Fibroblast of pulmonary artery (primary cell): ENCODE measurements around the gene CMTM2.
"Not testable (repeated sequence)": the region's sequence is repeated elsewhere in the genome, so short reads cannot be mapped to it uniquely, and the experiment has no call there.

Source experiments
- DNase-seq: peaks from one replicate; pipeline ENCODE4 v3.0.0-alpha.2; 2010; ENCODE audit warnings: low read depth
- H3K4me3 ChIP-seq: replicated peaks from 2 replicates; pipeline ENCODE4 v1.5.1; 2011; ENCODE audit warnings: low read depth, mild to moderate bottlenecking, control low read depth, low read length, moderate library complexity
- TF ChIP-seq, protein P1 (sequence below): IDR thresholded peaks from 2 replicates; pipeline ENCODE4 v1.5.1; 2011; ENCODE audit warnings: mild to moderate bottlenecking, control low read depth, low read length, inconsistent platforms; ENCODE audit errors: missing control alignments

CMTM2 gene

DNA sequence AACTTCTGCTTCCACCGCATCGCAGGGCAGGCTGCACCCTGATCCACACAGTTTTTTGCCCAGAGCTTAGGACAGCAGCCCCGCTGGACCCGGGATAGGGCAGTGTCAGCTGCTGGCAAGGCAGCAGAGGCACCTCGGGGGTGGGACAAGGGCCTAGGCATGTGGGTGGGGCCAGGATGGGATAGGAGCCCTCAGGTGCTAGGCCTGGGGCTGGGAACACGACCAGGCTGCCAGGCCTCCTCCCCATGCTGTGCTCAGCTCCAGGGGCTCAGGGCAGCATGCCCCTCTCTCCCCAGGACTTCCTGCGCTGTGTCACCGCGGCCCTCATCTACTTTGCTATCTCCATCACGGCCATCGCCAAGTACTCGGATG lies 29.9 kb downstream of the CMTM2 start:
- no peak for DNase-seq
- TF ChIP-seq, protein P1, sequence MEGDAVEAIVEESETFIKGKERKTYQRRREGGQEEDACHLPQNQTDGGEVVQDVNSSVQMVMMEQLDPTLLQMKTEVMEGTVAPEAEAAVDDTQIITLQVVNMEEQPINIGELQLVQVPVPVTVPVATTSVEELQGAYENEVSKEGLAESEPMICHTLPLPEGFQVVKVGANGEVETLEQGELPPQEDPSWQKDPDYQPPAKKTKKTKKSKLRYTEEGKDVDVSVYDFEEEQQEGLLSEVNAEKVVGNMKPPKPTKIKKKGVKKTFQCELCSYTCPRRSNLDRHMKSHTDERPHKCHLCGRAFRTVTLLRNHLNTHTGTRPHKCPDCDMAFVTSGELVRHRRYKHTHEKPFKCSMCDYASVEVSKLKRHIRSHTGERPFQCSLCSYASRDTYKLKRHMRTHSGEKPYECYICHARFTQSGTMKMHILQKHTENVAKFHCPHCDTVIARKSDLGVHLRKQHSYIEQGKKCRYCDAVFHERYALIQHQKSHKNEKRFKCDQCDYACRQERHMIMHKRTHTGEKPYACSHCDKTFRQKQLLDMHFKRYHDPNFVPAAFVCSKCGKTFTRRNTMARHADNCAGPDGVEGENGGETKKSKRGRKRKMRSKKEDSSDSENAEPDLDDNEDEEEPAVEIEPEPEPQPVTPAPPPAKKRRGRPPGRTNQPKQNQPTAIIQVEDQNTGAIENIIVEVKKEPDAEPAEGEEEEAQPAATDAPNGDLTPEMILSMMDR, result no peak
- no peak overlapping the region for H3K4me3 ChIP-seq

- DNase-seq, result no peak
- TF ChIP-seq, protein P1, result no peak
- H3K4me3 ChIP-seq, result no peak overlapping the region
Observed at GRCh38 chr16:66610111-66610820, 31.0 kb downstream of the CMTM2 start.

DNA sequence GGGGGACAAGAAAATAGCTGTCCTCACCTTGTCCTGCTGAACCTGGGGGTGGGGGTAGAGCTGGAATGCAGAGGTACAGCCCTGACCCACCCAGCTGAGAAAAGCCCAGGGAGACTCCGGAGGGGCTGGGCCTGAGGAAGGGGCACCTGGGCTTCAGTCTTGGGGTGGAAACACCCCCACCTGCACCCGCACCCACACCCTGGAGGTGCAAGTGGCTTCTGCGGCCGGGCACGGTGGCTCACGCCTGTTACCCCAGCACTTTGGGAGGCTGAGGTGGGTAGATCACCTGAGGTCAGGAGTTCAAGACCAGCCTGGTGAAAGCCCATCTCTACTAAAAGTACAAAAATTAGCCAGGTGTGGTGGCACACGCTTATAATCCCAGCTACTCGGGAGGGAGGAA lies 32.6 kb downstream of the CMTM2 start:
- not testable (repeated sequence) for DNase-seq, H3K4me3 ChIP-seq

DNA sequence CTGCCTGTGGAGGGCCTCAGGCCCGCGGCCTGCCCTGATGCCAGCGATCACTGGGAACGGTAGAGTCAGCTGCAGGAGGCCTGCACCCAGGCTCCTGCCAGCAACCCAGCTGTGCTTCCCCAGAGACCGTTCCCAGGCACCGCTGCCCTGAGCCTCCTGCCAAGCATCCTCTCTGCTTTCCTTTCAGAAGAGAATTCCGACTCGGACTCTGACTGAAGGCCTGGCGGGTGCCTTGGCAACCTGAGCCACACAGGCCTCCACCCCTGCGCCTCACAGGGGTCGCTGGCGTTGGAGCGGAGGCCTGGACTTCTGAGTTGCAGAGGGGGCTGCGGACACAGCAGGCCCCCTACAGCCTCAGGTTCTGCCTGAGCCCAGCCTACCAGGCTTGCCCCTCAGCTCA lies 33.2 kb downstream of the CMTM2 start:
- H3K4me3 ChIP-seq, result no peak overlapping the region
- TF ChIP-seq, protein P1, result no peak
- no peak for DNase-seq

DNA sequence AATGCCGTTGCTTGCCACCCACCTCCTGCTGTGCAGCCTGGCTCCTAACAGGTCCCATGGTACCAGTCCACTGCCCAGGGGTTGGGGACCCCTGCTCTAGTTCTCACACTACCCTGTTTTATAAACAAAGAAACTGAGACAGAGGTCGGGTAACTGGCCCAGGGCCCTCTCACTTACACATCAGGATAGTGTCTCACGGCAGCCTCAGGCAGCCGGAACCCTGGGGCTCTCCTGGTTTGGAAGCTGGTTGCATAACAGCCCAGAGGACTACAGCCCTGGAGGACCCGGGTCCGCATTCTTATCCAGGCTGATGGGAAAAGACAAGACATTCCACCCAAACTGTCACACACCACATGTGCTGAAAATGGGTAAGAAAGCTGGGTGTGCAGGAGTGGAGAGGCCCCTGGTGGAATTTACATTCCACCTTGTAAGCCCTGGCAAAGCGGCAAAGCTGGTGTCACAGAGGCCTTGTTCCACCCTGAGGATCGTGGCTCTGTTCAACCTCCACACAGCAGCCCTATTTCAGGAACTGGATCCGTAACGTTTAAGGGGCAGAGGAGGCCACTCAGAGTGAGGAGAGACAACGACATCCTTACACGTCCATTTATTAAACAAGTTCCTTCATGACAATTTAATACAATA lies 35.0 kb downstream of the CMTM2 start:
- no peak overlapping the region for H3K4me3 ChIP-seq
- no peak for DNase-seq
- TF ChIP-seq, protein P1, result no peak

DNA sequence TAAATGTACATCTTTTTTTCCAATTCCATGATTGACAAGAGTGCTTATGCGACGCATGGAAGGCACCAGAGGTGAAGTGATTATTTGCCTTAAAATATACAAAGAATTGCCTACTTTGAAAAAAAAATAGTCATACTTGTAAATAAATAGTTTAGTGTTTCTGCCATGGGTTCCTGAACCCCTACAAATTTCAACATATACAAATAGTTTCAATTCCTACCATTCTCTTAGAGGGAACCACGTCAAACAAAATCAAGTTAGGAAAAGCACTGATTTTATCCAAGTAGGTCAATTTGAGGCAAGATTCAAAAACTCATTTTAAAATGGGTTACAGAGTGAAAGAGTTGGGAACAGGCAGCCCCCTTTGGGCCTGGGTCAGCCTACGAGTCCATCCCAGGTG lies 36.9 kb downstream of the CMTM2 start:
- H3K4me3 ChIP-seq, result no peak overlapping the region
- TF ChIP-seq, protein P1, result no peak
- DNase-seq, result no peak

DNA sequence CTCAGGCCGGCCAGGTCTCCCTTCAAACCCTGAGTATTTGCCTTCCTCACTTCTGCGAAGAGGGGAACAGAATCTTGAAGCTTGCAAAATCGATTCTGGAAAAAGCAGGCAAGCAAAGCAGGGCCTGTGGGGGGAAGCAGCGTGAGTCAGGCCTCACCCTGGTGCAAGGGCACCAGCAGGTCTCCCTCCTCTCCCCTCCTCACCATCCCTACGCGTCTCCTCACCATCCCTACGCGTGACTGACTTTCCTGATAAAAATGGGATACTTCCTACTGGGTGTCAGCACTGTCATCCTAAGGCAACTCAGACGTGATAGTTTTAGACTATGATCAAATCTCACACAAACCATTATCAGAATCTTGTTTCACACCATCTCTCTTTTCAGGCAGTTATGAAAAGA lies 37.3 kb downstream of the CMTM2 start:
- no peak overlapping the region for H3K4me3 ChIP-seq
- TF ChIP-seq, protein P1, result no peak
- DNase-seq, result no peak
